KMS-11 (cell line): ENCODE results near the gene EPHA7.

Experiments
- H2AFZ ChIP-seq: fragments of 200-600 bp; sonication (generic); 2 replicates; pipeline ENCODE4 v1.6.1; 2016; ENCODE audit warnings: antibody characterized with exemption, mixed run types, low read depth
- H3K27ac ChIP-seq: fragments of 200-600 bp; sonication (generic); 2 replicates; pipeline ENCODE4 v1.6.1; 2016; ENCODE audit warnings: mild to moderate bottlenecking, mixed run types
- H3K27me3 ChIP-seq: fragments of 200-600 bp; sonication (generic); 2 replicates; pipeline ENCODE4 v1.6.1; 2017; ENCODE audit warnings: mild to moderate bottlenecking, low read depth, mixed run types, moderate library complexity; ENCODE audit not compliant: insufficient read depth
- H3K36me3 ChIP-seq: fragments of 200-600 bp; sonication (generic); 2 replicates; pipeline ENCODE4 v1.6.1; 2017; ENCODE audit warnings: mild to moderate bottlenecking, mixed run types; ENCODE audit not compliant: insufficient read depth
- H3K4me1 ChIP-seq: fragments of 200-600 bp; sonication (generic); 2 replicates; pipeline ENCODE4 v1.6.1; 2016; ENCODE audit warnings: mild to moderate bottlenecking, low read depth, mixed run types; ENCODE audit not compliant: poor library complexity, severe bottlenecking
- H3K4me2 ChIP-seq: fragments of 200-600 bp; sonication (generic); 2 replicates; pipeline ENCODE4 v1.7.0; 2016; ENCODE audit warnings: mild to moderate bottlenecking, mixed run types
- H3K4me3 ChIP-seq: fragments of 200-600 bp; sonication (generic); IDR thresholded peaks from 2 replicates; pipeline ENCODE4 v1.6.1; 2017; ENCODE audit warnings: low read depth, low read length, mixed read lengths; ENCODE audit not compliant: insufficient read depth
- H3K79me2 ChIP-seq: fragments of 200-600 bp; sonication (generic); 2 replicates; pipeline ENCODE4 v1.6.1; 2016; ENCODE audit warnings: low read depth, mixed run types; ENCODE audit not compliant: insufficient read depth
- H3K9ac ChIP-seq: fragments of 200-600 bp; sonication (generic); 2 replicates; pipeline ENCODE4 v1.6.1; 2016; ENCODE audit warnings: mild to moderate bottlenecking, mixed run types
- H4K20me1 ChIP-seq: fragments of 200-600 bp; sonication (generic); 2 replicates; pipeline ENCODE4 v1.6.1; 2016; ENCODE audit warnings: mild to moderate bottlenecking, mixed run types; ENCODE audit not compliant: insufficient read depth
- TF ChIP-seq, protein P1 (sequence below): fragments of 200-600 bp; sonication (generic); conservative IDR thresholded peaks from 2 replicates; pipeline ENCODE4 v1.6.1; 2017; ENCODE audit warnings: low read depth, mild to moderate bottlenecking, antibody characterized with exemption, low read length, moderate library complexity, mixed read lengths

The EPHA7 gene

DNA sequence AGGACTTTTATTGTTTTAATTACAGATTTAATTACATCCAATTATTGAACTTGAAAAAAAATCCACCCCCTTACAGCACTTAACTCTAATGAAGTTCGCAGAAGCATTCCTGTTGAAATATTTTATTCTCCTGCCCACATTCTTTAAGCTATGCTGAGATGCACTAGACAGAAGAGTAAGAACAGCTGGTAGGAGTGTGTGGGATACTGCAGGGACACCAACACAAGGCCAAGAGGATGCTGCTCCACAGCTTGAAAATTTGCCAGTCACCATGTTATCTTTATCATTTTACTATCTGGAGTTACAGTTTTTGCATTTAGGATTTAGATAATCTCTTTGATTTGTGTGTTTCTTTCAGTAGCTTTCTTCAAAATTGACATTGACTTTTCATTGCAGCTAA, 180.7 kb downstream of the EPHA7 start:
- Histone ChIP-seq H3K27ac (no peak overlapping the region), H3K4me1 (no peaks in the 10 kb centered on the region), H3K9ac (no peak overlapping the region), H3K4me3 (no peak overlapping the region), H3K4me2 (no peak overlapping the region), H2AFZ (no peak overlapping the region), H3K36me3 (no peaks in the 10 kb centered on the region), H4K20me1 (no peaks in the 10 kb centered on the region), H3K79me2 (no peaks in the 10 kb centered on the region), H3K27me3 (no peaks in the 10 kb centered on the region)
- TF ChIP-seq, protein P1, sequence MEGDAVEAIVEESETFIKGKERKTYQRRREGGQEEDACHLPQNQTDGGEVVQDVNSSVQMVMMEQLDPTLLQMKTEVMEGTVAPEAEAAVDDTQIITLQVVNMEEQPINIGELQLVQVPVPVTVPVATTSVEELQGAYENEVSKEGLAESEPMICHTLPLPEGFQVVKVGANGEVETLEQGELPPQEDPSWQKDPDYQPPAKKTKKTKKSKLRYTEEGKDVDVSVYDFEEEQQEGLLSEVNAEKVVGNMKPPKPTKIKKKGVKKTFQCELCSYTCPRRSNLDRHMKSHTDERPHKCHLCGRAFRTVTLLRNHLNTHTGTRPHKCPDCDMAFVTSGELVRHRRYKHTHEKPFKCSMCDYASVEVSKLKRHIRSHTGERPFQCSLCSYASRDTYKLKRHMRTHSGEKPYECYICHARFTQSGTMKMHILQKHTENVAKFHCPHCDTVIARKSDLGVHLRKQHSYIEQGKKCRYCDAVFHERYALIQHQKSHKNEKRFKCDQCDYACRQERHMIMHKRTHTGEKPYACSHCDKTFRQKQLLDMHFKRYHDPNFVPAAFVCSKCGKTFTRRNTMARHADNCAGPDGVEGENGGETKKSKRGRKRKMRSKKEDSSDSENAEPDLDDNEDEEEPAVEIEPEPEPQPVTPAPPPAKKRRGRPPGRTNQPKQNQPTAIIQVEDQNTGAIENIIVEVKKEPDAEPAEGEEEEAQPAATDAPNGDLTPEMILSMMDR = no peak

DNA sequence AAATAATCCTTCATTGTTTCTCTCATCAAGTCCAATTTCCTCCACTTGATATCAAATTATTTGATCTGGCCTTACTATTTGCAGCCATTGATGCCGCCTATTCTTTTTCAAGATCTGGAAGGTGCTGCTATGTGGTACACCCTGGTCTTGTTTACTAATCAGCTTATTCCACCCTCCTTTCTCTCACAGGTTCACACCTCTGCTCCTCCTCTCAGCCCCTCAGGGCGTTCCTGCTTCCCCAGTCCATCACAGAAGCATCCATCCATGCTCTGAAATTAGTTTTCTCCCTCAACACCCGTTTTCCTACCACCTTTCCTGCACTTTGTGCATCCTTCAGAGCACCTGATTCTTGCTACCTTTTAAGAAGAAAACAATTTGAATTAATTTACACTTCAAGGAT, 183.6 kb downstream of the EPHA7 start:
- no peak overlapping the region for H3K27ac ChIP-seq
- TF ChIP-seq, protein P1 = no peak
- H3K79me2 ChIP-seq = no peaks in the 10 kb centered on the region
- no peaks in the 10 kb centered on the region for H3K4me1 ChIP-seq
- no peak overlapping the region for H2AFZ ChIP-seq
- no peak overlapping the region for H3K9ac ChIP-seq
- H3K4me3 ChIP-seq = no peak overlapping the region
- H3K36me3 ChIP-seq = no peaks in the 10 kb centered on the region
- no peaks in the 10 kb centered on the region for H3K27me3 ChIP-seq
- H3K4me2 ChIP-seq = no peak overlapping the region
- no peaks in the 10 kb centered on the region for H4K20me1 ChIP-seq

GRCh38 chr6:93226822-93227221, 192.5 kb downstream of the EPHA7 start:
- TF ChIP-seq, protein P1 = no peak
- Histone ChIP-seq H3K4me1 (no peaks in the 10 kb centered on the region), H3K4me2 (no peak overlapping the region), H3K79me2 (no peaks in the 10 kb centered on the region), H4K20me1 (no peaks in the 10 kb centered on the region), H3K36me3 (no peaks in the 10 kb centered on the region), H3K9ac (no peak overlapping the region), H3K27ac (no peak overlapping the region), H3K4me3 (no peak overlapping the region), H2AFZ (no peak overlapping the region), H3K27me3 (no peaks in the 10 kb centered on the region)

DNA sequence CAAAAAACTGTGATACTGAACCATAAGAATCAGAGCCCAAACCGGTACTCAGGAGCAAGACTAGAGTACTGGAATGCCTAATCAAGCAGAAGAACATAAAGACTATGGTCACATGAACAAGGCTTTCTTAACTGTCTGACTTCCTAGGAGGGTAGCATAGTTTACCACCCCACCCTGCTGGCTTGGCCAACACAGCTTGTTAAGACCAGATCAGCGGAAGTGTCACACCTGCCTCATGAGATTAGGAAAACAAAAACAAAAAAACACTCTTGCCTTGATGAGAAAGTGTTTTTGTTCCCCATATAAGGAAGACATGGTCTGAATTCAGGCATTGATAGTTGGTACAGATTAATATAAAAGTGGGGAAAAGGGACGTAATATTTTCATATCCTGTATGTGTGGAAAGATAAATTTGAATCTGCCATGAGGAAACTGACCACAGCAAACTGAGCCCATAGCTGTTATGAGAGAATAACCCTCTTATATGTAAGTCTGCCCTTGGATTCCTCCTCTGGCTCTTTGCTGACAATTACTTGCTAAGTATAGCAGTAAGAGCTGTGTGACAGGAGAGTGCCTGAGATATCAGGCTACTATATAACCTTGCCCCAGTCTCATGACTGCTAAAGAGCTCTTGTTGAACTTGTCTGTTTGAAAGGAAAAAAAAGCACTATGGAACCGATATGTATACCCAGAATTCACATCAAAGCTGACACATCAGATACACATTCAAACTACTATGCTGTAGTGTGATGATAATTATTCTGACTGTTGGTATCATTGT, 197.1 kb downstream of the EPHA7 start:
- Histone ChIP-seq H3K36me3 (no peaks in the 10 kb centered on the region), H4K20me1 (no peaks in the 10 kb centered on the region), H3K4me3 (no peak overlapping the region), H2AFZ (no peak overlapping the region), H3K9ac (no peak overlapping the region), H3K27ac (no peak overlapping the region), H3K27me3 (no peaks in the 10 kb centered on the region), H3K4me2 (no peak overlapping the region), H3K4me1 (no peaks in the 10 kb centered on the region), H3K79me2 (no peaks in the 10 kb centered on the region)
- TF ChIP-seq, protein P1 = no peak
